ENCODE measurements around the gene RAD51B. TPM values are rescaled to one million over a fixed set of nuclear protein-coding genes. Genes with fewer than 3 reads are reported as not detected.

RAD51B gene
- total and polyA plus RNA-seq, 2 donors (not counting 1 experiment from before 2014, with no cell fraction given) = 4.6 to 16.3 TPM

DNA sequence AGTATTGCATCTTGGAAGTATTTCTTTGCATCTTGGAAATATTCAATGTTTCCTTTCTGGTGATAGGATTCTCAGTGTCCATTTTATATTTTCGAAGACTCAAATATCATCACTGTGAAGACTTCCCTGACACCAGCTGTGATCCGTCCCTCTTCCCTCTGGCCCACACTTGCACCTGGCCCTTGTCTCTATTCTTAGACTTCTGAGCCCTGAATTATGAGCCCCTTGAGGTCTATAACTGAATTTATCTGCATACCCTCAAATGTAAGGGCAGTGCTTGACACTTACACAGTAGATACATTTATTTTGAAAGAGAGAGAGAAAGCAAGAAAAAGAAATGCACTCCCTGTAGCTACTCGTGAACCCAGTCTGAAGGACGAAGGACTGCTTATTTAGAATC lies 596.6 kb downstream of the RAD51B start:
- TF ChIP-seq EZH2 (IDR thresholded peaks at IDR 0.05; ENCODE audit: low read length, missing control alignments) = no peak
- TF ChIP-seq, protein P1, sequence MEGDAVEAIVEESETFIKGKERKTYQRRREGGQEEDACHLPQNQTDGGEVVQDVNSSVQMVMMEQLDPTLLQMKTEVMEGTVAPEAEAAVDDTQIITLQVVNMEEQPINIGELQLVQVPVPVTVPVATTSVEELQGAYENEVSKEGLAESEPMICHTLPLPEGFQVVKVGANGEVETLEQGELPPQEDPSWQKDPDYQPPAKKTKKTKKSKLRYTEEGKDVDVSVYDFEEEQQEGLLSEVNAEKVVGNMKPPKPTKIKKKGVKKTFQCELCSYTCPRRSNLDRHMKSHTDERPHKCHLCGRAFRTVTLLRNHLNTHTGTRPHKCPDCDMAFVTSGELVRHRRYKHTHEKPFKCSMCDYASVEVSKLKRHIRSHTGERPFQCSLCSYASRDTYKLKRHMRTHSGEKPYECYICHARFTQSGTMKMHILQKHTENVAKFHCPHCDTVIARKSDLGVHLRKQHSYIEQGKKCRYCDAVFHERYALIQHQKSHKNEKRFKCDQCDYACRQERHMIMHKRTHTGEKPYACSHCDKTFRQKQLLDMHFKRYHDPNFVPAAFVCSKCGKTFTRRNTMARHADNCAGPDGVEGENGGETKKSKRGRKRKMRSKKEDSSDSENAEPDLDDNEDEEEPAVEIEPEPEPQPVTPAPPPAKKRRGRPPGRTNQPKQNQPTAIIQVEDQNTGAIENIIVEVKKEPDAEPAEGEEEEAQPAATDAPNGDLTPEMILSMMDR (conservative IDR thresholded peaks at IDR 0.05 in 1 of 2, IDR thresholded peaks at IDR 0.05 in 1 of 2; ENCODE audit: low read depth in 1 of 2, low read length in 2 of 2) = no peak
- DNase-seq (ENCODE audit: low read depth in 2 of 2) = no peak

DNA sequence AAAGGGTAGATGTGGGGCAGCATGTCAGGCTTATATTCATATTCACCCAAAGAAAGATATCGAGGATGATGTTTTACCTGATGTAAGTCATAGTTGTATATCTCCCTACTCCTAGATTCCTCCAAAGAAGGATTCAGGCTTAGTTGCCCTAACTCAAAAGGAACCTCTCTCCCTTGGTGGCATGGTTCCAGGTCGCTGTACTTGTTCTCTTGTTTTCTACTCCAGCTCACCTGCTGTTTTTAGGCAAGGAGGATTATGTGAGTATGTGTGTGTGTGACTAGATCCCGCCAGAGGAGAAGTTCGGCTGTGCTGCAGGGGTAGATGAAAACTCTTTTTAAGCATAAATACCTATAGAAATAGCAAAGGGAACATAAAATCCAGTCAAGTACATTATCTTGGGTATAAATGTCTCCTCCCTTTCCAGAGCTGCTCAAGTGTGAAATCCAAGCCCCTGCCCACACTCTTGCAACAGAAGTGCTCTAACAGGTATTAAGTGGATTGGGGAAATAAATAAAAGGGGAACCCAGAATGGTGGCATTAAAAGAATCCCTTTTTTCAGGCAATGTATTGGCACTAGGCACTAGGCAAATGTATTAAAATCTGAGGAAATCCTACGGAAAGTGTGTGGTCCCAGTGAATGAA lies 597.6 kb downstream of the RAD51B start:
- no peak overlapping the region for H3K9ac ChIP-seq (ENCODE audit: insufficient read depth, low read length)
- no peaks in the 10 kb centered on the region for H3K79me2 ChIP-seq (ENCODE audit: control insufficient read depth, insufficient read depth, low read length)

More for the DNA sequence above, 596.6 kb downstream of the RAD51B start:
- Histone ChIP-seq H3K36me3 (ENCODE audit: control insufficient read depth, insufficient read depth, low read length) (no peaks in the 10 kb centered on the region), H3K9ac (ENCODE audit: insufficient read depth, low read length) (no peak overlapping the region), H3K9me3 (ENCODE audit: control insufficient read depth, insufficient read depth, low read depth, low read length) (no peaks in the 10 kb centered on the region), H3K79me2 (ENCODE audit: control insufficient read depth, insufficient read depth, low read length) (no peaks in the 10 kb centered on the region), H3K4me3 (replicated peaks in 1 of 4; ENCODE audit: control extremely low read depth in 1 of 4, insufficient read depth in 1 of 4, low read depth in 3 of 4, low read length in 4 of 4) (no peak overlapping the region), H3K4me2 (ENCODE audit: extremely low read depth, insufficient read depth, low read length) (no peak overlapping the region), H4K20me1 (ENCODE audit: control insufficient read depth, extremely low read depth, insufficient read depth, low read length) (no peaks in the 10 kb centered on the region), H3K4me1 (ENCODE audit: control insufficient read depth, extremely low read depth, insufficient read depth, low read length) (peaks cover 3% of the 10 kb centered on the region), H3K27ac (ENCODE audit: insufficient read depth, low read length) (no peak overlapping the region), H3K27me3 (ENCODE audit: control insufficient read depth, insufficient read depth, low read length) (no peaks in the 10 kb centered on the region), H2AFZ (ENCODE audit: low read length) (no peak overlapping the region)

DNA sequence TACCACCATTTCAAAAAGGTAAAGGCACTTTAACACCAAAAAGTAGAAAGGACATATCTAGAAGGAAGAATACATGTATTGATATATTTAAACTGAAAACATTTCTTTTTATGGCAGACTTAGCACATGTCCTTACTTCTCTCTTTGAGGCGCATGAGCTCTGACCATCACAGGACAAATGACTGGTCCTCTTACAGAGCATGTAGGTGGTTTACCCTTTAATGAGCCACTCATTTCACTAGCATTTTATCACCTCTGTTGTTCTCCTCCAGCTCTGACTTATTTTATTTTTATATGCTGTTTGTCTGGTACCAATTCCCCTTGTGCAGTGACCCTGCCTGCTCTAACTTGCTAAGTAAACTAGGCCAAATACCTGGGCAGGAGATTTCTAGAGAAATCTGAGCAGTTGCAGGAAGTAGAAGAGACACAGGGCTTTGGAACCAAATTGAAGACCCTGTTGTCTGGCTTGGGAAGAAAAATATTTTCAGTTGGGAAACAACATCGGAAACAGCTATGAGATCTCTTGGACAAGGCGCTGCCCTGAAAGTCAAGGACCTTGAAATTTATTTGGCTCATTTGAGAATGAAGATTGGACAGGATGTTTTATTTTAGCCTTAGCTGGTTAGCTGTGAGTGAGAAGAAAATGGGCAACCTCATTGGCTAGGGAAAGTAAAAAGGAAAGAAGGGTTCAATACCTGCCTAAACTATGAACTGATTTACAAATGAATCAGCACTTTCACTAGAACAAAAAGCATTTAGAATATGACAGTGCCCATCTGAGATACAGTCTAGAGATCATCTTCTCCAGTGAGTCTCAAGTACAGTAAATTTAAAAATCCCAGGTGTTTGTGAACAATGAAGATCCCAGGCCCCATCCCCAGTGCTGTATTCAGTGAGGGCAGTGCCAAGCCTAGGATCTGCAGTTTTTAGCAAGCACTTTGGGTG lies 598.9 kb downstream of the RAD51B start:
- Histone ChIP-seq H3K79me2 (ENCODE audit: control insufficient read depth, insufficient read depth, low read length) (no peaks in the 10 kb centered on the region), H3K36me3 (ENCODE audit: control insufficient read depth, insufficient read depth, low read length) (no peaks in the 10 kb centered on the region), H4K20me1 (ENCODE audit: control insufficient read depth, extremely low read depth, insufficient read depth, low read length) (no peaks in the 10 kb centered on the region), H3K4me3 (replicated peaks in 1 of 4; ENCODE audit: control extremely low read depth in 1 of 4, insufficient read depth in 1 of 4, low read depth in 3 of 4, low read length in 4 of 4) (no peak overlapping the region), H3K27me3 (ENCODE audit: control insufficient read depth, insufficient read depth, low read length) (no peaks in the 10 kb centered on the region), H3K9me3 (ENCODE audit: control insufficient read depth, insufficient read depth, low read depth, low read length) (no peaks in the 10 kb centered on the region), H3K4me1 (ENCODE audit: control insufficient read depth, extremely low read depth, insufficient read depth, low read length) (no peaks in the 10 kb centered on the region), H3K27ac (ENCODE audit: insufficient read depth, low read length) (no peak overlapping the region), H3K4me2 (ENCODE audit: extremely low read depth, insufficient read depth, low read length) (no peak overlapping the region), H2AFZ (ENCODE audit: low read length) (no peak overlapping the region), H3K9ac (ENCODE audit: insufficient read depth, low read length) (no peak overlapping the region)
- DNase-seq (ENCODE audit: low read depth in 2 of 2) = no peak
- TF ChIP-seq, protein P1 (conservative IDR thresholded peaks at IDR 0.05 in 1 of 2, IDR thresholded peaks at IDR 0.05 in 1 of 2; ENCODE audit: low read depth in 1 of 2, low read length in 2 of 2) = no peak
- TF ChIP-seq EZH2 (IDR thresholded peaks at IDR 0.05; ENCODE audit: low read length, missing control alignments) = no peak

More for the DNA sequence above, 597.6 kb downstream of the RAD51B start:
- peaks cover 3% of the 10 kb centered on the region for H3K4me1 ChIP-seq (ENCODE audit: control insufficient read depth, extremely low read depth, insufficient read depth, low read length)
- no peak overlapping the region for H3K4me3 ChIP-seq (replicated peaks in 1 of 4; ENCODE audit: control extremely low read depth in 1 of 4, insufficient read depth in 1 of 4, low read depth in 3 of 4, low read length in 4 of 4)
- no peak overlapping the region for H3K27ac ChIP-seq (ENCODE audit: insufficient read depth, low read length)
- DNase-seq (ENCODE audit: low read depth in 2 of 2) = no peak
- no peaks in the 10 kb centered on the region for H3K9me3 ChIP-seq (ENCODE audit: control insufficient read depth, insufficient read depth, low read depth, low read length)
- H2AFZ ChIP-seq (ENCODE audit: low read length) = no peak overlapping the region
- TF ChIP-seq, protein P1 (conservative IDR thresholded peaks at IDR 0.05 in 1 of 2, IDR thresholded peaks at IDR 0.05 in 1 of 2; ENCODE audit: low read depth in 1 of 2, low read length in 2 of 2) = no peak
- TF ChIP-seq EZH2 (IDR thresholded peaks at IDR 0.05; ENCODE audit: low read length, missing control alignments) = no peak
- no peaks in the 10 kb centered on the region for H3K36me3 ChIP-seq (ENCODE audit: control insufficient read depth, insufficient read depth, low read length)
- H4K20me1 ChIP-seq (ENCODE audit: control insufficient read depth, extremely low read depth, insufficient read depth, low read length) = no peaks in the 10 kb centered on the region
- no peaks in the 10 kb centered on the region for H3K27me3 ChIP-seq (ENCODE audit: control insufficient read depth, insufficient read depth, low read length)
- no peak overlapping the region for H3K4me2 ChIP-seq (ENCODE audit: extremely low read depth, insufficient read depth, low read length)
